ENCODE measurements around the gene CHGA.

GRCh38 chr14:92948647-92949046 is 25.7 kb downstream of the CHGA start:
- TF ChIP-seq, protein P1, sequence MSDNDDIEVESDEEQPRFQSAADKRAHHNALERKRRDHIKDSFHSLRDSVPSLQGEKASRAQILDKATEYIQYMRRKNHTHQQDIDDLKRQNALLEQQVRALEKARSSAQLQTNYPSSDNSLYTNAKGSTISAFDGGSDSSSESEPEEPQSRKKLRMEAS (CRISPR knock-in tag; IDR thresholded peaks at IDR 0.05), result no peak
- TF ChIP-seq, protein P2, sequence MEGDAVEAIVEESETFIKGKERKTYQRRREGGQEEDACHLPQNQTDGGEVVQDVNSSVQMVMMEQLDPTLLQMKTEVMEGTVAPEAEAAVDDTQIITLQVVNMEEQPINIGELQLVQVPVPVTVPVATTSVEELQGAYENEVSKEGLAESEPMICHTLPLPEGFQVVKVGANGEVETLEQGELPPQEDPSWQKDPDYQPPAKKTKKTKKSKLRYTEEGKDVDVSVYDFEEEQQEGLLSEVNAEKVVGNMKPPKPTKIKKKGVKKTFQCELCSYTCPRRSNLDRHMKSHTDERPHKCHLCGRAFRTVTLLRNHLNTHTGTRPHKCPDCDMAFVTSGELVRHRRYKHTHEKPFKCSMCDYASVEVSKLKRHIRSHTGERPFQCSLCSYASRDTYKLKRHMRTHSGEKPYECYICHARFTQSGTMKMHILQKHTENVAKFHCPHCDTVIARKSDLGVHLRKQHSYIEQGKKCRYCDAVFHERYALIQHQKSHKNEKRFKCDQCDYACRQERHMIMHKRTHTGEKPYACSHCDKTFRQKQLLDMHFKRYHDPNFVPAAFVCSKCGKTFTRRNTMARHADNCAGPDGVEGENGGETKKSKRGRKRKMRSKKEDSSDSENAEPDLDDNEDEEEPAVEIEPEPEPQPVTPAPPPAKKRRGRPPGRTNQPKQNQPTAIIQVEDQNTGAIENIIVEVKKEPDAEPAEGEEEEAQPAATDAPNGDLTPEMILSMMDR (IDR thresholded peaks at IDR 0.05), result no peak
- TF ChIP-seq NR2C2 (CRISPR knock-in tag; IDR thresholded peaks at IDR 0.05), result no peak
- TF ChIP-seq, protein P3, sequence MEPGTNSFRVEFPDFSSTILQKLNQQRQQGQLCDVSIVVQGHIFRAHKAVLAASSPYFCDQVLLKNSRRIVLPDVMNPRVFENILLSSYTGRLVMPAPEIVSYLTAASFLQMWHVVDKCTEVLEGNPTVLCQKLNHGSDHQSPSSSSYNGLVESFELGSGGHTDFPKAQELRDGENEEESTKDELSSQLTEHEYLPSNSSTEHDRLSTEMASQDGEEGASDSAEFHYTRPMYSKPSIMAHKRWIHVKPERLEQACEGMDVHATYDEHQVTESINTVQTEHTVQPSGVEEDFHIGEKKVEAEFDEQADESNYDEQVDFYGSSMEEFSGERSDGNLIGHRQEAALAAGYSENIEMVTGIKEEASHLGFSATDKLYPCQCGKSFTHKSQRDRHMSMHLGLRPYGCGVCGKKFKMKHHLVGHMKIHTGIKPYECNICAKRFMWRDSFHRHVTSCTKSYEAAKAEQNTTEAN (CRISPR knock-in tag; IDR thresholded peaks at IDR 0.05), result no peak
- TF ChIP-seq CREB1 (CRISPR knock-in tag; IDR thresholded peaks at IDR 0.05), result no peak
- no peak for TF ChIP-seq IRF1 (CRISPR knock-in tag; IDR thresholded peaks at IDR 0.05)
